Measurements from ENCODE around the gene ADRB2.
"Not testable (repeated sequence)": the region's sequence is repeated elsewhere in the genome, so short reads cannot be mapped to it uniquely, and the experiment has no call there.

The ADRB2 gene

DNA sequence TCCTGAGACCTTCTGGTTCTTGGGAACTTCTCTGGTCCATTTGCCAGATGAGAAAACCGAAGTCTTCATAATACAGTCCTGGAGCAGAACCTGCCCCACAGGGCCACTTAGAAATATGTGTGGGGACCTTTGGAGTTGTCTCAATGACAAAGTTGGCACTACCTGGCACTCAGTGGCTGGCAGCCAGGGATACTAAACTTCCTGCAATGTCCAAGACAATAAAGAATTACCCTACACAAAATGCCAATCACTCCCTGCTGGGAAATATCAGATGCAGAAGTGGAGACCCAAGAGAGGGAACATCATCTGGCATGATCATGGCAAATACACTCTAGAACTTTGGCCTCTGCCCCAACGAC lies 29.6 kb downstream of the ADRB2 start:
- no peak for DNase-seq

DNA sequence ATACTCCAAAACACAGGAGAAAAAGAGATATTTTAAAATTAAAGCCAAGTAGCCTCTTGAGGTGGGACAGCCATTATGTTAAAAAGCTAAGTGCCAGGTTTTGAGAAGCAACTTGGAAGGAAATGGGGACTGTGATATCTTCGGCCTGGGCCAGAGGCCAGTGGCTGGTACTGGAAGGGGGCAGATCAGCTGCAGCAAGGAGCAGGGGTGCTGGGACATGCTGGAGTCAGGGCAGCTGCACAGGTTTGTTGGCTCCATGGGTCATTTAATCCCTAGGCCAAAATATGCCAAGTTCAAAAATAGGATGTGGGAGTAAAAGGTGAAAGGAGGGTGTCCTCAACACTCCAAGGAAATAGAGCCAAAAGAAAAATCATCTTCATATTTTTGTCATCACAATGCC lies 30.0 kb downstream of the ADRB2 start:
- no peak for DNase-seq

DNA sequence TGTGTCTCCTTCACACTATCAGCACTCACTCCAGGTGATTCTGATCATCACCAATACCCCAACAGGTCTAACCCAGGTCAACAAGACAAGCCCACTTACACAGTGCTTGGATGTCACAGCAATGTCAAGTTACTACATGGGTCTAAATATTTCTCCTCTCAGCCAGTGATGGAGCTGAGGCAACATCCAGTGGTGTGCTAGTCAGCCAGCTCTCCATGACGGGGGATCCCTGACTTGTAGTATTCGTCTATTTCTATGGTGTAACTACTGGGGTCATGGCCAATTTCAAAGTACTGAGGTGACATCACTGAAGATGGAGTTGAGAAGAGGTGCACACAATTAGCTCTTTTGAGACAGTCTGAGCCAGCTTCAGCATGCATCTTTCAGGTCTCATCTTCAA lies 31.1 kb downstream of the ADRB2 start:
- DNase-seq, result no peak

DNA sequence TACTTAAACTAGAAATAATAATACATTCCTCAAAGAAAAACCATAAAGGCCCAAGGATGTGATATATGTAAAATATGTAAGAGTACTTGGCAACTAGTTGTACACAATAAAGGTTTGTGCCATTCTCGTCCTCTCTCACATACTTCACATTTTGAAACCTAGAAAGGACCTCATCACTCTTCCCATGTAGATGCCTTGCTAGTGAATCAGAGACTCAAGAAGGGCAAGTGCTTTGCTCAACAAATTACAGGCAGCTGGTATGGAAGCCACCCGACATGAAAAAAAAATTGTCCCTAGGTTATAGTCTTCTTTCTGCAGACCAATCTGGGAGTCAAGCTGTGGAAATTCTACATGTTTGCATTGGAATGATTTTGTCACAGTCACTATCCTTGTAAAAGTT lies 31.7 kb downstream of the ADRB2 start:
- DNase-seq, result no peak

DNA sequence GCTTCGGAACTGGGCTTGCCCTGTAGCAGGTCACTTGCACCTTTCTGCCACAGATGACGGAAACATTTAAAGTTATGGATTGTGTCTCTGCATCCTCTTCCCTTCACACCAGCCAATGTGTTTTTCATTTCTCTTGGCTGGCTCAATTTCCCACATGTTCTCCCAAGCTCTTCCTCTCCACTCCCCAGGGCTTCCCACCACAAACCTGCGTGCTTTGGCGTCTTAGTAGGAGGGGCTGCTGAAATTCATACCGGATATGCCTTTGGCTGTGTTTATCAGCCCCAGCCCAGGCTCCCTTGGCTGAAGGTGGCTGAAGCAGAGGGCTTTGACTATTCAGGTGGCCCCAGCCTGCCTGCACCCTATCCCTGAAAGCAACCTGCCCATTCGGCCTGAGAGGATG lies 32.1 kb downstream of the ADRB2 start:
- peak; percentile 23 for DNase-seq

DNA sequence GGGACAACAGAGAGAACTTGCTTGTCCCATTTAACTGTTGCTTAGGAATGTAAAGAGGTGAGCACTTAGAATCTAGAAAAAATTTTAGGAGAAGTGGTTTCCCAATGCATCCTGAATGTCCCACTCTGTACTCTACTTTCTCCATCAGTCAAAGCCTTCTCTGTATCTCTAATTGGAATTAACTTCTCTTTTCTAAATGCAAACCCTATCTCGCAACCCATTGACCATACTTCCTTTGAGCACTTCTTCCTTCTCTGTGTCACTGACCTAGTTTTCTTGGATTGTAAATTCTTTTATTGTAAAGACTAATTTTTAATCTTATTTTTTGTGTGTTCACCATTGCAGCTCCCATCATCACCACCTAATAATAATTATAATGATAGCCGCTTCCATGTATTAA lies 33.3 kb downstream of the ADRB2 start:
- DNase-seq, result no peak

DNA sequence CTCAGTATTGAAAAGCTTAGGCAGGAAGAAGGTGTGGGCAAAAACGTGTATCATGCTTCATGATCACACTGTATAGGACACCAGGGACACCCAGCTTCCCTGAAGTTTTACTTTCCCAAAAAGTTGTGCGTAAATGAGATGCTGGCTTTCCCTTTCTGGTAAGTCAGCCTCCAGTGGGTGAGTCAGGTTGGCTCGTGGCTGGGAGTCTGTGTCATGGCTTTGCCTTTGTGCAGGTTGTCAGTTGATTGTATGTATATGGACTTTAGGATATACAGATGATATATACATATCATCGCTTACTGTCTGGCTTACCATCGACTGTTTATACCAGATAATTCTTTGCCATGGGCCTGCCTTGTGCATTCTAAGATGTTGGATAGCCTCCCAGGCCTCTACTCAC lies 34.2 kb downstream of the ADRB2 start:
- no peak for DNase-seq

DNA sequence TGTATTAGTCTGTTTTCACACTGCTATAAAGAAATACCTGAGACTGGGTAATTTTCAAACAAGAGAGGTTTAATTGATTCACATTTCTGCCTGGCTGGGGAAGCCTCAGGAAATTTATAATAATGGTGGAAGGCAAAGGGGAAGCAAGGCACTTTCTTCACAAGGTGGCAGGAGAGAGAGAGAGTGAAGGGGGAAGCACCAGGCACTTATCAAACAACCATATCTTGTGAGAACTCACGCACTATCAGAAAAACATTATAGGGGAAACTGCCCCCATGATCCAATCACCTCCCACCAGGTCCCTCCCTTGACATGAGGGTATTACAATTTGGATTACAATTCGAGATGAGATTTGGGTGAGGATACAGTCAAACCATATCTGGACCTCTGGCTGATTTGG lies 34.7 kb downstream of the ADRB2 start:
- no peak for DNase-seq

DNA sequence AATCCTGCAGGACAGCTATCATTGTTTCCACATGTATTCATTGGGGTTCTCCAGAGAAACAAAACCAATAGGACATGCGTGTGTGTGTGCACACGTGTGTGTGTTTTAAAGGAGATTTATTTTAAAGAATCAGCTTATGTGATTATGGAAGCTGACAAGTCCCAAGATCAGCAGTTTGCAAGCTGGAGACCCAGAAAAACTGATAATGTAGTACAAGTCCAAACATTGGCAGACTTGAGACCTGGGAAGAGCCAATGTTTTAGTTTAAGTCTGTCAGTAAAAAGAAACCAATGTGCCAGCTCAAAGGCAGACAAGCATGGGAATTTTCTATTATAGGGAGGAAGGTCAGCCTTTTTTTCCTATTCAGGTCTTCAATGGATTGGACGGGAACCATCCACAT lies 35.3 kb downstream of the ADRB2 start:
- no peak for DNase-seq

DNA sequence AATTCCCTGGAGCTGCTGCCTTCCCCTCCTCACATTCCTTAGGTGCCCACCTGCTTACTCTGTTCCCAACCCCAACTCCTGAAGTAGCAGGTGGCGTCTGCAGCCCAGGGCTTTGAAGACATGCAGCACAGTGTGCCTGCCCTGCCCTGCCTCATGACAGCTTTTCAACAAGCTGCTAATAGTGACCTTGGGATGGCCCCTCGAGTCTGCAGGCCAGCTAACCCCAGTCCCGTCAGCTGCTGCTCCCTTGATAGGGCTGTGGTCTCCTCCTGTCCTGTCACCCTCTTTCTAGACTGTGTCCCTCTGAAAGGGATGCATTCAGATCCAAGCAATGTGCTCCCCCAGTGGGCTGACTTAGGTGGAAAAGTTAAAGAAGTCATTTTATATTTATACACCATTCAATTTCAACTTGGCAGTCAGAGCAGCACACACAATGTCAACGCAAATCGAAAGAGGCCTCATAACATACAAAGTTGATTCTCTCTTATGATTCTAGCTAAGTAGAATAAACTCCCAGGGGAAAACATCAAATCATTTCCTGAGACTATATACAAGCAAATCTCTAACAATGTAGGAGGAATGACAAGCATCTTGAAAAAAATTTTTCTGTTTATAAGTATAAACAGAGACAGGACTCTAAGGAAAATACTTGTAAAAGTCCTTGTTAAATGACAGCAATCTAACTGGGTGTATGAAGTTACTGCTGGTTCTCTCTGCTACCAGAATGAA lies 37.9 kb downstream of the ADRB2 start:
- DNase-seq, result no peak

DNA sequence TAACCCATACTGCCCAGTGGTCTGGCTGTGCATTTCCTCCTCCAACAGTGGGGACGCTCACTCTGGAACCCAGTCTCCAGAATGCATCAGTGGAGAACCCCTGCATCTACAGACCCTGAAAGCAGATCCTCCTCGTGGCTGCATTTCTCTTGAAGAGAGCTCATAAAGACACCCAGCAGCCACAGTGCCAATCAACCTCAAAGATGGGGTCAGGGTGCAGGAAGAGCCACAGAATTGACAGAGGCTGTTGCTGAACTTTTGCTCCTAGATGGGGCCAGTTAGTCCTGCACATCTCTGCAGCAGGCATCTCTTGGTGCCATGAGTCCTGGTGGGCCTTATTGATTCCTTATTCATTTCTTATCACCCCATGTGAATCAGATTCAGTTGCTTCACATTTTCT lies 39.6 kb downstream of the ADRB2 start:
- DNase-seq, result no peak

DNA sequence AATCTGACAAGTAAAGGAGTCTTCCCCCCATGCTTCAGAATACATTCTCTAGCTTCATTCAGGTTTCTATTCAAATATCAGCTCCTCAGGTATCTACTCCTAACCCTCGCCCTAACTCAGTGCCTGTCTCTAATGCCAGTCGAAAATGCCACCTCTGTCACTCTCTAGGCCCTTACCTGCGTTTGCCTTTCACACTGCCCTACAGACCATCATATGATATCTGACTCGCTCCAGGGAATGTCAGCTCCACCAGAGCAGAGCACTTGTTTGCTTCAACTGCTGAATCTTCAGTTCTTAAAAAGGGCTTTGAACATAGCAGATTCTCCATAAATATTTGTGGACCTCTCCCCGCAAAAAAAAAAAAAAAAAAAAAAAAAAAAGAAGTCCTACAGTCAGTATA lies 46.7 kb downstream of the ADRB2 start:
- no peak for DNase-seq

DNA sequence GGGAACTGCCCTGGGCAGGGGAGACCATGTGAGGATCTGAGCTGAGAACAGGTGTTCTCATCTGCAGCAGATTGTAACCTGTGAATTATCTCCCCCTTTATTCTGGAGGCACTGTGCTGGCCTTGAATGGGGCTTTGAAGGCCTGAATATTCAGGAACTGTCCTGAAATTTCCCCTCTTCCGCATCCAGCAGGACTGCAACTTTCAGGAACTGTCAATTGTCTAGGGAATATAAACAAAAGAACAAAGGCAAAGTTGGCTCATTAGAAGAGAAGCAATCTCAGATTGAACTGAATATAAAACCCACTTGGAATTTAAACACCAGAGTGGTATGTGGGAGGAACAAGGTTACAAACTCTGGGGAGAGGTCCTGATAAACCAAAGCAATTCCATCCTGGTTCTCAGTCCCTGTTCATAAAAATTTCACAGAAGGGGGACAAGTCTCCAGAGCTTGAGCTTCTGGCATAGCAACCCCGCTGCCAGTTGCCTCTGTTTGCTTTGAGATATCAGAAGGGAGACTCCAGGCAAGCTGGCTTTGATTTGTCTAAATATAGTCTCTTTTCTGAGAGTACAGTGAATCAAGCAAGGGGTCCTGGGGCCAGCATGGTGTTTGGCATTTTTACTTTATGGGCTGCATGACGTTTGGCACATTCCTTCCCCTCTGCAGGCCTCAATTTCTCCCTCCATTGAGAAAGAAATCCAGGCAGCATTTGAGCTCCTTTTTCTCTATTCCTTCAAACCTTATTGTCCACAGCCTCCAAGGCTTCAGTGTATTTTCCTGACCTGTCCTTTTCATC lies 47.5 kb downstream of the ADRB2 start:
- DNase-seq, result no peak

DNA sequence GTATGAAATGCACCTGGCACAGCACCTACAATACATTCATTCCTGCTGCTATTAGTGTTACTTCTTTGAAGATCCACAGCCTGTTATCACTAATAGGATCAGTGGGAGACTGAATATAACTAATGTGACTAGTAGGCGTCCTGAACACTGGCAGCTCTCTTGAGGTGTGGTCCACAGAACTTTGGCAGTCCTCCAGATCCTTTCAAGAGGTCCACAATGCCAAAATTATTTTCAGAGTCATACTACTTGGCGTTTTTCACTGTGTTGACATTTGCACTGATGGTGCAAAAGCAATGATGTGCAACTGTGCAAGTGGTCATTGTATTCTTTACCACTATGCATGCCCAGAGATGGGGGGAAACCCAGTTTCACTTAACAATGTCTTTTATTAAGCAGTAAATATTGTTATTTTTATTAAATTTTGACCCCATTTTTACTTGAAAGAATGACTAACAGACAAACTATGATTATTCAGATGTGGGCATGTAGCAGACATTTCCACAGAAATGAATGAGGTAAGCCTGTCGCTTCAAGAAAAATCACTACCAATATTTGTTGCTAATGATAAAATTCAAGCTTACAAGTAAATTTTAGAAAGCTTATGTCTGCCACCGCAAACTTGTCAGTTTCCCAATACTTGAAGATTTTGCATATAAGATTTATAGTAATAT lies 48.9 kb downstream of the ADRB2 start:
- DNase-seq, result no peak

DNA sequence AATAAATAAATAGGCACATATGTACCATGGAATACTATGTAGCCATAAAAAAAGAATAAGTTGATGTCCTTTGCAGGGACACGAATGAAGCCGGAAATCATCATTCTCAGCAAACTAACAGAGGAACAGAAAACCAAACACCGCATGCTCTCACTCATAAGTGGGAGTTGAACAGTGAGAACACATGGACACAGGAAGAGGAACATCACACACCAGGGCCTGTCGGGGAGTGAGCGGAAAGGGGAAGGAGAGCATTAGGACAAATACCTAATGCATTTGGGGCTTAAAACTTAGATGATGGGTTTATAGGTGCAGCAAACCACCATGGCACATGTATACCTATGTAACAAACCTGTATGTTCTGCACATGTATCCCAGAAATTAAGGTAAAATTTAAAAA lies 51.0 kb downstream of the ADRB2 start:
- not testable (repeated sequence) for DNase-seq

Data from right hindlimb (tissue), 1 donor.